Stimulated activated naive CD4-positive, alpha-beta T cell (primary cell): ENCODE data around the gene THOP1.
"Not testable (repeated sequence)": the region's sequence is repeated elsewhere in the genome, so short reads cannot be mapped to it uniquely, and the experiment has no call there.

ENCODE experiments used
- DNase-seq, 6 experiments: peaks; one replicate each; lab custom pipeline; 2025; lab: John Stamatoyannopoulos, UW

Gene THOP1

GRCh38 chr19:2817237-2817829 lies 32.0 kb downstream of the THOP1 start:
- DNase-seq, result not testable (repeated sequence)

GRCh38 chr19:2819540-2820111 lies 34.3 kb downstream of the THOP1 start, which contains the start of gene ZNF554:
Gene ZNF554 (plus strand): TSS chr19:2819868. CDS start chr19:2820072, 204 bp downstream.
- peak; percentile 92 to 97 (median 96) for DNase-seq

- peak in 1 of 6 experiments; percentile 32 for DNase-seq
Observed at GRCh38 chr19:2820112-2820702, 34.9 kb downstream of the THOP1 start.

- DNase-seq, result no peak
Observed at GRCh38 chr19:2822846-2823245, 37.5 kb downstream of the THOP1 start.

- no peak for DNase-seq
Observed at GRCh38 chr19:2823646-2824045, 38.3 kb downstream of the THOP1 start.

- no peak for DNase-seq
Observed at GRCh38 chr19:2824129-2824528, 38.8 kb downstream of the THOP1 start.

GRCh38 chr19:2827022-2827421 lies 41.7 kb downstream of the THOP1 start:
- DNase-seq, result no peak

GRCh38 chr19:2827840-2828489 lies 42.7 kb downstream of the THOP1 start:
- DNase-seq, result no peak

GRCh38 chr19:2834294-2834871 lies 49.1 kb downstream of the THOP1 start:
- no peak for DNase-seq

- no peak for DNase-seq
Observed at GRCh38 chr19:2837430-2837829, 52.1 kb downstream of the THOP1 start.

GRCh38 chr19:2840794-2841791 lies 55.8 kb downstream of the THOP1 start, which contains the start of gene ZNF555:
Gene ZNF555 (plus strand): TSS chr19:2841475. CDS start chr19:2841573, 98 bp downstream.
- DNase-seq, result peak; percentile 95 to 99 (median 98)

GRCh38 chr19:2841855-2842574 lies 56.7 kb downstream of the THOP1 start:
- peak in 2 of 6 experiments; percentile 20 to 21 for DNase-seq

GRCh38 chr19:2845107-2845506 lies 59.8 kb downstream of the THOP1 start:
- DNase-seq, result no peak

- DNase-seq, result no peak
Observed at GRCh38 chr19:2846180-2846894, 61.0 kb downstream of the THOP1 start.

- no peak for DNase-seq
Observed at GRCh38 chr19:2847507-2847906, 62.2 kb downstream of the THOP1 start.

GRCh38 chr19:2848616-2849015 lies 63.3 kb downstream of the THOP1 start:
- DNase-seq, result no peak

- no peak for DNase-seq
Observed at GRCh38 chr19:2850256-2850925, 65.1 kb downstream of the THOP1 start.

GRCh38 chr19:2852598-2852997 lies 67.3 kb downstream of the THOP1 start:
- DNase-seq, result no peak

- DNase-seq, result no peak
Observed at GRCh38 chr19:2853015-2853606, 67.8 kb downstream of the THOP1 start.
